Measurements from ENCODE around the gene RIMBP3C.

DNA sequence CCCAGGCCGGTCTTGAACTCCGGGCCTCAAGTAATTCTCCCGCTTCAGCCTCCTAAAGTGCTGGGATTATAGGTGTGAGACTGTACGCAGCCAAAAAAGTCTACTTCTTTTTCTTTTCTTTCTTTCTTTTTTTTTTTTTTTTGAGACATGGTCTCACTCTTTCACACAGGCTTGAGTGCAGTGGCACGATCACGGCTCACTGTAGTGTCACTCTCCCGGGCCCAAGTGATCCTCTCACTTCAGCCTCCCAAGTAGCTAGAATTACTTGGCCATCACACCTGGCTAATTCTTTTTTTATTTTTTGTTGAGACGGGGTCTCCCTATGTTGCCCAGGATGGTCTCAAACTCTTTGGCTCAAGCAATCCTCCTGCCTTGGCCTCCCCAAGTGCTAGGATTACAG, 12.7 kb upstream of the RIMBP3C start:
- TF ChIP-seq POLR2A (IDR thresholded peaks at IDR 0.05; ENCODE audit: low read depth, low read length) (no peak), POLR2AphosphoS5 (IDR thresholded peaks at IDR 0.05; ENCODE audit: low read depth, low read length) (no peak), SPI1 (IDR thresholded peaks at IDR 0.05; ENCODE audit: low read depth, low read length) (no peak), PAX5 (IDR thresholded peaks at IDR 0.05; ENCODE audit: insufficient read depth, low read length, severe bottlenecking) (no peak), TAF1 (IDR thresholded peaks at IDR 0.05; ENCODE audit: low read depth, low read length) (no peak)

All from GM12891 (cell line).